CD4-positive, alpha-beta T cell (primary cell): ENCODE results near the gene PTX4. TPM values are rescaled to one million over a fixed set of nuclear protein-coding genes. Genes with fewer than 3 reads are reported as not detected.

Source experiments
- ATAC-seq: fragments of 200-7000 bp; cut with Tn5 transposase; one replicate; pipeline ENCODE4 v1.10.0; 2022; ENCODE audit warnings: mild to moderate bottlenecking; ENCODE audit not compliant: poor library complexity
- CTCF ChIA-PET: fragments of 350-600 bp; sonication (Branson Sonifier 250); formaldehyde crosslinking; loops from one replicate; lab custom pipeline; 2021; ENCODE audit warnings: antibody characterized with exemption, inconsistent platforms; lab: Charles Lee
- POLR2A ChIA-PET: fragments of 350-600 bp; sonication (Branson Sonifier 250); formaldehyde crosslinking; loops from one replicate; lab custom pipeline; 2021; ENCODE audit warnings: antibody characterized with exemption, inconsistent platforms; lab: Charles Lee
- DNase-seq, 14 experiments: peaks; one replicate each; pipeline ENCODE4 v3.0.0-alpha.2; 2013 to 2020; ENCODE audit warnings: mixed read lengths in 2 of 14
- H3K27ac ChIP-seq, 2 donors: one replicate each; pipeline versions ENCODE4 v1.5.1 to v1.7.0; 2013; ENCODE audit warnings: low read length in 2 of 2, low read depth in 1 of 2, mild to moderate bottlenecking in 1 of 2
- H3K27me3 ChIP-seq, 2 experiments: 1 replicate in 1 of 2; 2 replicates in 1 of 2; pipeline versions ENCODE4 v1.6.1 to v1.7.0; 2013; ENCODE audit warnings: low read length in 2 of 2, control low read depth in 1 of 2, mild to moderate bottlenecking in 1 of 2, moderate library complexity in 1 of 2; ENCODE audit not compliant: insufficient read depth in 2 of 2, control insufficient read depth in 1 of 2
- H3K36me3 ChIP-seq: one replicate; pipeline ENCODE4 v1.6.1; 2013; ENCODE audit warnings: low read length, control low read depth; ENCODE audit not compliant: insufficient read depth
- H3K4me1 ChIP-seq: one replicate; pipeline ENCODE4 v1.6.1; 2013; ENCODE audit warnings: low read length, control low read depth; ENCODE audit not compliant: insufficient read depth
- H3K4me3 ChIP-seq: one replicate; pipeline ENCODE4 v1.5.1; 2013; ENCODE audit warnings: mild to moderate bottlenecking, low read length, moderate library complexity
- H3K9me3 ChIP-seq, 2 experiments: 1 replicate in 1 of 2; 2 replicates in 1 of 2; pipeline versions ENCODE4 v1.6.1 to v1.7.0; 2013; ENCODE audit warnings: low read length in 2 of 2, mild to moderate bottlenecking in 2 of 2, control low read depth in 1 of 2, moderate library complexity in 1 of 2; ENCODE audit not compliant: control insufficient read depth in 1 of 2, insufficient read depth in 1 of 2
- H3K27ac Mint-ChIP-seq: one replicate; pipeline ENCODE4 v1.8.0; 2020; ENCODE audit warnings: mixed read lengths
- H3K27me3 Mint-ChIP-seq: one replicate; pipeline ENCODE4 v1.8.0; 2021; ENCODE audit warnings: mixed read lengths
- H3K36me3 Mint-ChIP-seq: one replicate; pipeline ENCODE4 v1.8.0; 2021; ENCODE audit warnings: low read depth, mixed read lengths
- H3K4me1 Mint-ChIP-seq: one replicate; pipeline ENCODE4 v1.8.0; 2021; ENCODE audit warnings: low read depth, mixed read lengths
- H3K4me3 Mint-ChIP-seq: one replicate; pipeline ENCODE4 v1.8.0; 2020; ENCODE audit warnings: mild to moderate bottlenecking, mixed read lengths
- H3K9me3 Mint-ChIP-seq: one replicate; pipeline ENCODE4 v1.8.0; 2020; ENCODE audit warnings: mixed read lengths
- intact Hi-C, 2 experiments: fragments of 100-400 bp; cut with DNase I in 1 of 2; cut with micrococcal nuclease in 1 of 2; formaldehyde crosslinking; loops; one replicate each; pipeline versions ENCODE4 v1.15.1 to v1.9.0; 2023 to 2025; cut with DNase I, micrococcal nuclease
- total RNA-seq, 174 experiments: library from RNA in 2 of 174; stranded (reverse) in 2 of 174; gene quantifications; one replicate each; pipeline ENCODE4 v1.2.3 and lab custom pipeline; 2021 to 2026
- TF ChIP-seq, protein P1 (sequence below): fragments of 200-600 bp; IDR thresholded peaks from one replicate; pipeline ENCODE4 v1.8.0; 2022; ENCODE audit warnings: antibody characterized with exemption, mild to moderate bottlenecking

PTX4 gene
- total RNA-seq, 2 experiments from 2014 or later, result not detected

DNA sequence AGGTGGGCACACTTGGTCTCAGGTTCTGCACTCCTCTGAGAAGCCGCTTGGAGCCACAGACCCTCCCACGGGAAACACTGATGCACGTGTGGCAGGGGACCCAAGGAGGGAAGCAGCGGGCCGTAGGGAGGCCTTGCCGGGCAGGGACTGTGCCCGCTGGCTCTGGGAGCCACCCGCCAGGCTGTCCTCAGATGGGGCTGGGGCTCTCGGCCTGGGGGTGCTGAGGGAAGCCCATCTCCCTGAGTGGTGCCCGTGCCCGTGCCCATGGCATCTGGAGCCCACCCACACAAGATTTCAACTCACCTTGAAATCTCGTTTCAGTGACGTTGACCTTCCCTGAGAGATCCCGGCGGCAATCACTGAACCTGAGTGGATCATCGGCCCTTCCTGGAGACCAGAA, 31.8 kb downstream of the PTX4 start:
- TF ChIP-seq, protein P1, sequence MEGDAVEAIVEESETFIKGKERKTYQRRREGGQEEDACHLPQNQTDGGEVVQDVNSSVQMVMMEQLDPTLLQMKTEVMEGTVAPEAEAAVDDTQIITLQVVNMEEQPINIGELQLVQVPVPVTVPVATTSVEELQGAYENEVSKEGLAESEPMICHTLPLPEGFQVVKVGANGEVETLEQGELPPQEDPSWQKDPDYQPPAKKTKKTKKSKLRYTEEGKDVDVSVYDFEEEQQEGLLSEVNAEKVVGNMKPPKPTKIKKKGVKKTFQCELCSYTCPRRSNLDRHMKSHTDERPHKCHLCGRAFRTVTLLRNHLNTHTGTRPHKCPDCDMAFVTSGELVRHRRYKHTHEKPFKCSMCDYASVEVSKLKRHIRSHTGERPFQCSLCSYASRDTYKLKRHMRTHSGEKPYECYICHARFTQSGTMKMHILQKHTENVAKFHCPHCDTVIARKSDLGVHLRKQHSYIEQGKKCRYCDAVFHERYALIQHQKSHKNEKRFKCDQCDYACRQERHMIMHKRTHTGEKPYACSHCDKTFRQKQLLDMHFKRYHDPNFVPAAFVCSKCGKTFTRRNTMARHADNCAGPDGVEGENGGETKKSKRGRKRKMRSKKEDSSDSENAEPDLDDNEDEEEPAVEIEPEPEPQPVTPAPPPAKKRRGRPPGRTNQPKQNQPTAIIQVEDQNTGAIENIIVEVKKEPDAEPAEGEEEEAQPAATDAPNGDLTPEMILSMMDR, result no peak
- H3K4me1 Mint-ChIP-seq, result no peaks in the 10 kb centered on the region
- Histone ChIP-seq H3K36me3 (peaks cover 76% of the 10 kb centered on the region), H3K4me3 (no peak overlapping the region), H3K9me3 (no peaks in the 10 kb centered on the region), H3K27ac (no peak overlapping the region), H3K27me3 (no peaks in the 10 kb centered on the region), H3K4me1 (no peaks in the 10 kb centered on the region)
- no peak overlapping the region for H3K27ac Mint-ChIP-seq
- ChIA-PET POLR2A (no interaction called here), CTCF (no interaction called here)
- H3K36me3 Mint-ChIP-seq, result peaks cover 26% of the 10 kb centered on the region
- H3K27me3 Mint-ChIP-seq, result no peaks in the 10 kb centered on the region
- no peaks in the 10 kb centered on the region for H3K9me3 Mint-ChIP-seq
- ATAC-seq, result no peak
- H3K4me3 Mint-ChIP-seq, result no peak overlapping the region
- intact Hi-C loops, result no loop called here
- no peak for DNase-seq

DNA sequence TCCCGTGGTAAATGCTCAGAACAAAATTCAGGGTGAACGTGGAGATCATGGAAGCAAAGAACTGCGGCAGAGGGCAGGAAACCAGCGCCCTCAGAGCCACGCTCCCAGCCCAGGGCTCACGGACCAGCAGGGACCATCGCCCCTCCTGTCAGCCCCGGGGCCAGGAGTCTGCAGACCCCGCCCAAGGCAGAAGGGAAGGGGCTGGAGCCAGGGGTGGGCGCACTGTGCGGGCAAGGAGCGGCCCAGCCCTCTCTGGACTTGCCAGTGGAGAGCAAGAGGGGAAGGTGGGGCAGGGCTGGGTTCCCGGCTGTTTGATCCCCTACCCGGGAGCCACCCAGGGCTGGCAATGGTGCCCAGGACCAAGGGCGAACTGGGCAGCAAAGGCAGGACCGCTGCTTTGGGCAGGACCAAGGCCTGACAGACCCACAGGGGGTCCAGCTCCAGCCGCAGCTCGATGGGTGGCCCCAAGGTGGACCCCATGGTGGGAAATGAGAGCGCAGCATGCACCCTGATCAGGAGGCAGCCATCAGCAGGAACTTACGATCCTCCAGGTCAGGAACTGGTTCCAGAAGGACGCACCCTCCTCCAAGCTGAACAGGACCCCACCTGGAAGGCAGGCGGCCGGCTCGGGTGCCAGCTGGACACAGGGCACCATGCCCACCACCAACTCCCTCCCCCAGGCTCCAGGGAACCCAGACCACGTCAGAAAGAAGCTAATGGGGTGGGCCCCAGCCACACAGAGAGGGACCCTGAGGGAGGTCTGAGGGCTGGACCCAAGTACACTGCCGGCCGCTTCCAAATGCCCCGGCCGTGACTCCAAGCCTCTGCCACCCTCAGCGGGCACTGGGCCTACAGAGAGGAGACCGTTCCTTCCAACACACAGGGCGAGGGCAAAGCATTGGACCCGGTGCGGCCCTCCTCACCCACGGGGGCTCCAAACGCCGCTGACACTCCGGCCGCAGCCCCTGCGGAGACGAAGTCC, 33.3 kb downstream of the PTX4 start:
- Mint-ChIP-seq H3K27me3 (no peaks in the 10 kb centered on the region), H3K36me3 (peaks cover 23% of the 10 kb centered on the region), H3K27ac (no peak overlapping the region), H3K4me1 (no peaks in the 10 kb centered on the region), H3K4me3 (no peak overlapping the region), H3K9me3 (no peaks in the 10 kb centered on the region)
- H3K4me3 ChIP-seq, result no peak overlapping the region
- CTCF ChIA-PET, result interaction anchor here (0.5 kb wide), 1 partner anchor 36 kb away, joined by 3 read pairs; no protein-coding TSS in a partner anchor
- no peaks in the 10 kb centered on the region for H3K27me3 ChIP-seq
- DNase-seq, result no peak
- POLR2A ChIA-PET, result no interaction called here
- peaks cover 0 to under 1% of the 10 kb centered on the region in 2 experiments for H3K9me3 ChIP-seq
- intact Hi-C loops, result no loop called here
- H3K36me3 ChIP-seq, result peaks cover 69% of the 10 kb centered on the region
- no peak for ATAC-seq
- H3K27ac ChIP-seq, result no peak overlapping the region
- TF ChIP-seq, protein P1, result no peak
- H3K4me1 ChIP-seq, result no peaks in the 10 kb centered on the region

DNA sequence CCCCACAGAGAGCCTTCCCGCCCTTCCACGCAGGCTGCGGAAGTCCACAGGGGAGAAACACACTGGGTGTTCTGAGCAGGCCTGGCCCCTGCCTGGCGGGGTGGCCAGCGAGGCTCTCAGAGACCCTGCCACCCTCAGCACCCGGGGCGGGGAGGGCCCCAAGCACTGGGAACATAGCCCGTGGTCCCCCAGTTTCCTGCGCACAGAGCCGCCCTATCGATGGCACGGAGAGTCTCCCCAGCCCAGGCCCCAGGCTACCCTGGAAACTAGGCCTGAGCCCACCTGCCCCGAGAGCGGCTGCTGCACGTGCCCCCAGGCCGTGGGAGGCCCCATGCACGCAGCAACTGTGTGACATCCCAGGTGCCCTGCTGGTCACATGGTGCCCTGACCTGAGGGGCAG, 34.2 kb downstream of the PTX4 start:
- TF ChIP-seq, protein P1, result no peak
- intact Hi-C loops, result no loop called here
- no peaks in the 10 kb centered on the region for H3K4me1 Mint-ChIP-seq
- ChIA-PET POLR2A (no interaction called here), CTCF (no interaction called here)
- no peak overlapping the region for H3K27ac Mint-ChIP-seq
- DNase-seq, result no peak
- ATAC-seq, result no peak
- no peaks in the 10 kb centered on the region for H3K4me1 ChIP-seq
- H3K27me3 ChIP-seq, result no peaks in the 10 kb centered on the region
- H3K36me3 Mint-ChIP-seq, result peaks cover 25% of the 10 kb centered on the region
- H3K9me3 Mint-ChIP-seq, result no peaks in the 10 kb centered on the region
- peaks cover 63% of the 10 kb centered on the region for H3K36me3 ChIP-seq
- no peak overlapping the region for H3K4me3 ChIP-seq
- H3K27ac ChIP-seq, result no peak overlapping the region
- H3K4me3 Mint-ChIP-seq, result no peak overlapping the region
- no peaks in the 10 kb centered on the region for H3K27me3 Mint-ChIP-seq
- peaks cover 0 to 4% of the 10 kb centered on the region in 2 experiments for H3K9me3 ChIP-seq
